ENCODE results near the gene NUP98. TPM values are rescaled to one million over a fixed set of nuclear protein-coding genes. Genes with fewer than 3 reads are reported as not detected.

Gene NUP98
- total RNA-seq, 1 donor from 2014 or later: 94.8 TPM

GRCh38 chr11:3707176-3707575, 90.2 kb downstream of the NUP98 start:
- no peaks in the 10 kb centered on the region for H3K9me3 ChIP-seq (ENCODE audit: low read depth)
- H3K27me3 Mint-ChIP-seq (ENCODE audit: insufficient read depth, low read depth): no peaks in the 10 kb centered on the region
- no peak overlapping the region for H3K4me2 ChIP-seq
- H3F3A ChIP-seq (ENCODE audit: low read depth): no peaks in the 10 kb centered on the region
- H3K4me3 ChIP-seq: no peak overlapping the region
- TF ChIP-seq EZH2phosphoT487 (IDR thresholded peaks at IDR 0.05) (no peak), CTCF (IDR thresholded peaks at IDR 0.05) (no peak), EZH2 (IDR thresholded peaks at IDR 0.05) (no peak)
- H4K20me1 ChIP-seq (ENCODE audit: low read depth): no peaks in the 10 kb centered on the region
- H2AFZ ChIP-seq (replicated peaks): no peak overlapping the region
- peaks cover 4% of the 10 kb centered on the region for H3K4me1 Mint-ChIP-seq
- H3K79me2 ChIP-seq (ENCODE audit: low read depth): peaks cover 6% of the 10 kb centered on the region
- no peaks in the 10 kb centered on the region for H3K9me3 Mint-ChIP-seq
- H3K36me3 Mint-ChIP-seq: peaks cover 34% of the 10 kb centered on the region
- no peak overlapping the region for H3K27ac Mint-ChIP-seq
- H3K4me1 ChIP-seq: no peaks in the 10 kb centered on the region
- H3K9ac ChIP-seq: no peak overlapping the region
- H3K27me3 ChIP-seq: no peaks in the 10 kb centered on the region
- H3K36me3 ChIP-seq: peaks cover 21% of the 10 kb centered on the region
- no peak overlapping the region for H3K27ac ChIP-seq
- no peak for DNase-seq (ENCODE audit: low spot score)
- H3K4me3 Mint-ChIP-seq: no peak overlapping the region

DNA sequence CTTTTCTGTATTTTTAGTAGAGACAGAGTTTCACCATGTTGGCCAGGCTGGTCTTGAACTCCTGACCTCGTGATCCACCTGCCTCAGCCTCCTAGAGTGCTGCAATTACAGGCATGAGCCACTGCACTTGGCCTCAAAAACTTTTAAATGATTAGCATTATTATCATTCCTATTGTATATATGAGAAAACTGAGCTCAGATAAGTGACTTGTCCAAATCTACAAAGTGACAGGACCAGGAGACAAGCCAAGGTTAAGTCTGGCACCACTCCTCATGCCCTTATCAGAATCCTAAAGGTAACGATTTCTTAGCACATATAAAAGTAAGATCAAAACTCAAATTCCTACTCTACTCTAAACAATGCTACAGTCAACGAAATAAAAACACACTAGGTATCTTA, 94.0 kb downstream of the NUP98 start:
- Histone ChIP-seq H2AFZ (replicated peaks) (no peak overlapping the region), H3K36me3 (peaks cover 15% of the 10 kb centered on the region), H3K79me2 (ENCODE audit: low read depth) (no peaks in the 10 kb centered on the region), H3K27ac (no peak overlapping the region), H3F3A (ENCODE audit: low read depth) (peaks cover 6% of the 10 kb centered on the region), H3K9me3 (ENCODE audit: low read depth) (no peaks in the 10 kb centered on the region), H3K4me3 (no peak overlapping the region), H4K20me1 (ENCODE audit: low read depth) (no peaks in the 10 kb centered on the region), H3K27me3 (no peaks in the 10 kb centered on the region), H3K4me2 (no peak overlapping the region), H3K9ac (no peak overlapping the region), H3K4me1 (no peaks in the 10 kb centered on the region)
- TF ChIP-seq EZH2 (IDR thresholded peaks at IDR 0.05): no peak
- no peak for TF ChIP-seq EZH2phosphoT487 (IDR thresholded peaks at IDR 0.05)
- TF ChIP-seq CTCF (IDR thresholded peaks at IDR 0.05): no peak
- Mint-ChIP-seq H3K9me3 (no peaks in the 10 kb centered on the region), H3K4me3 (no peak overlapping the region), H3K4me1 (no peaks in the 10 kb centered on the region), H3K27me3 (ENCODE audit: insufficient read depth, low read depth) (no peaks in the 10 kb centered on the region), H3K36me3 (peaks cover 44% of the 10 kb centered on the region), H3K27ac (no peak overlapping the region)
- DNase-seq (ENCODE audit: low spot score): no peak

GRCh38 chr11:3700910-3701309, 96.4 kb downstream of the NUP98 start:
- Mint-ChIP-seq H3K27me3 (ENCODE audit: insufficient read depth, low read depth) (no peaks in the 10 kb centered on the region), H3K27ac (no peak overlapping the region), H3K9me3 (no peaks in the 10 kb centered on the region), H3K4me3 (no peak overlapping the region), H3K36me3 (peaks cover 35% of the 10 kb centered on the region), H3K4me1 (no peaks in the 10 kb centered on the region)
- Histone ChIP-seq H4K20me1 (ENCODE audit: low read depth) (no peaks in the 10 kb centered on the region), H3K4me1 (no peaks in the 10 kb centered on the region), H3K27me3 (no peaks in the 10 kb centered on the region), H3K27ac (no peak overlapping the region), H3K9ac (no peak overlapping the region), H3K9me3 (ENCODE audit: low read depth) (no peaks in the 10 kb centered on the region), H2AFZ (replicated peaks) (no peak overlapping the region), H3K36me3 (peaks cover 22% of the 10 kb centered on the region), H3K4me3 (no peak overlapping the region), H3K4me2 (no peak overlapping the region), H3F3A (ENCODE audit: low read depth) (peaks cover 6% of the 10 kb centered on the region), H3K79me2 (ENCODE audit: low read depth) (no peaks in the 10 kb centered on the region)
- TF ChIP-seq EZH2 (IDR thresholded peaks at IDR 0.05) (no peak), EZH2phosphoT487 (IDR thresholded peaks at IDR 0.05) (no peak), CTCF (IDR thresholded peaks at IDR 0.05) (no peak)
- DNase-seq (ENCODE audit: low spot score): no peak
